Putamen (tissue), 1 donor: ENCODE measurements around the gene RAB36.

Experiments
- DNase-seq: peaks from one replicate; pipeline ENCODE4 v3.0.0-alpha.2; 2016; ENCODE audit warnings: low spot score

The RAB36 gene

DNA sequence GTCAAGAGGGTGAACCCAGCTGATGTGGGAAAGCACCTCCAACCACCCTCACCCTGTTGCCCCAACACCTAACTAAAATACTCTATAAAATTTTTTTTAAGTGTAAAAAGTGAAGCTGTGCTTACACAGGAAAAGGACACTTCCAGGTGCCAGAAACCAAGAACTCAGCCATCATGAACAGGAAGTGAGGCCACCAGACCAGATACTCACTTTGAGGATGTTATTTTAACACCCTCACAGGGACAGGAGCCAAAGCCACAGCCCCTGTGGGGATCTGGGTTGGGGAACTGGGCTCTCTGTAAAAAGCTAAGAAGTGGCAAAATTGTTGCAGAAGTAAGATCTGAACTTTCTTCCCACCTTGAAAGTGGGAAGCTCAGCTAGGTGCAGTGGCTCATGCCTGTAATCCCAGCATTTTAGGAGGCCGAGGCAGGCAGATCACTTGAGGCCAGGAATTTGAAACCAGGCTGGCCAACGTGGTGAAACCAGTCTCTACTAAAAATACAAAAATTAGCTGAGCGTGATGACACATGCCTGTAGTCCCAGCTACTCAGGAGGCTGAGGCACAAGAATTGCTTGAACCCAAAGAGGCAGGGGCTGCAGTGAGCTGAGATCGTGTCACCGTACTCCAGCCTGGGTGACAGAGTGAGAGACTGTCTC, 7.2 kb upstream of the RAB36 start:
- DNase-seq, result no peak

DNA sequence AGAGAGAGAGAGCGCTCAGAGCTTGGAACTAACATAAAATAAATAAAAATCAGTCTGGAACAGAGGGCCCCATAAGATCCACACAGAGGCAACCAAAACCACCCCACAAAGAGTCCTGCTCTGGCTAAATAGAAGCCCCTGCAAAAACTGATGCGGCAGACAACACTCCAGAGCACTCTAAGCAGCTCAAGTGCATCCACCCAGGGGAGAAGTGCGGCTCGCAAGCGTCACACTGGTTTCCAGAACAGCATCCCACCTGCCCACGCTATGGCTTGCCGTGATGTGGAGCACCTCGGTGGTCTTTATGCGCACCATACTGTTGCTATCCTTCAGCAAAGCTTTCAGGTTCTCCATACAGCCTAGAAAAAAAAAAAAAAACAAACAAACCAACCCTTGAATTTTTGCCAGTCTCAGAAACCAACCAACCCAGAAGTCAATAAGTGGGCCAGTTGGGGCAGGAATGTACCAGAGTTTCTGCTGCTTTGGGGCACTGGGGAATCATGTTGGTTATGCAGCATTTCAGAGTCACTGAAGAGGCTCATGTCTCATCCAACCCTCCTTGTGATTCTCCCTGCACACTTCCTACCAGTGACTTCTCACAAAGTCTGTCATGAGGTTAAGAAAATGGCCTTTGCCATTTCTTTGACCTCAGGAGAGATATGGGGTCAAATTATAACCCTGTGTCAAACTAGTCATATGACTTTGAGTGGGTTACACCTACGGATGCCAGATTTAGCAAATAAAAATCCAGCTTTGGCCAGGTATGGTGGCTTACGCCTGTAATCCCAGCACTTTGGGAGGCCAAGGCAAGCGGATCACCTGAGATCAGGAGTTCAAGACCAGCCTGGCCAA, 6.5 kb upstream of the RAB36 start:
- DNase-seq, result no peak

DNA sequence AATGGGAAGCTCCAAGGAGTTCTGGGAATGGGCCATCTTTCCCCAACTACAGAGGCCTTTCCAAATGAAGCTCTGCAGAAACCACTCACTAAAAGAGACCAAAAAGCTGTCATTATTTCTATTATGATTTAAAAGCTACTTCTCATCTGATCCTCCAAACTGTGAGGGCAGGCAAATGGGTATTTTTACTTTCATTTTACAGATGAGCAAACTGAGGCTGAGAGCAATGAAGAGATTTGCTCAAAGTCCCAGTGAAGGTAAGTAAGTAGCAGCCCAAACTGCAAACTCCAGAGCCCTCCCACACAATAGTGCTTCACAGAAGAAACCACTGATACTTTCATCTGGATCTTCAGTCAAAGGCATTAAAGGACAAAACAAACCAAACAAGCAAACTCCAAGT, 4.9 kb upstream of the RAB36 start:
- DNase-seq, result no peak

DNA sequence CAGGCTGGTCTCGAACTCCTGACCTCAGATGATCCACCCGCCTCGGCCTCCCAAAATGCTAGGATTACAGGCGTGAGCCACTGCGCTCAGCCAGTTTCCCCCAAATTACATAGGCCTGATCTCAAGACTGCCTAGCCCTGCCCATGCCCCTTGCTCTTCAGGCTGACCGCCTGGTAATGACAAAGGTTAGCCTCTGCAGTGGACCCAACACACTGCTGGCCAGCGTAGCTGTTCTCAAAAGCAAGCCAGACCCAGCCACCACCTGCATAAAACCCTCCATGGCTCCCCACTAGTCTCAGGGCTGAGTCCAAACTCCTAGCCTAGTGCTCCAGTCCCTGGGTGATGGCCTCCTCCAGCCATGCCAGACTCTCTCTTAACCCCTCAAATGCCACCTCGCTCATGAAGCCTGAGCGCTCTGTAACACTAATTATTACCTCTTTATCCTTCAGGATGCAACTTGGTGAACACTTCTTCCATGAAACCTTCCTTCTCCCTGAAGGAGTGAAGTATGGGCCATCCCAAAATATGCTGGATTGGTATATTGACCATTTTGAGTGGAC, 2.7 kb upstream of the RAB36 start:
- no peak for DNase-seq

- no peak for DNase-seq
These were observed 2.2 kb upstream of the RAB36 start for GRCh38 chr22:23143119-23143518.

- DNase-seq, result no peak
These were observed 845 bp upstream of the RAB36 start for GRCh38 chr22:23144432-23144831.

- no peak for DNase-seq
These were observed 697 bp downstream of the RAB36 start for GRCh38 chr22:23145878-23146470.

GRCh38 chr22:23146478-23147205, 1.4 kb downstream of the RAB36 start:
- no peak for DNase-seq

- DNase-seq, result no peak
These were observed 2.5 kb downstream of the RAB36 start for GRCh38 chr22:23147617-23148387.

DNA sequence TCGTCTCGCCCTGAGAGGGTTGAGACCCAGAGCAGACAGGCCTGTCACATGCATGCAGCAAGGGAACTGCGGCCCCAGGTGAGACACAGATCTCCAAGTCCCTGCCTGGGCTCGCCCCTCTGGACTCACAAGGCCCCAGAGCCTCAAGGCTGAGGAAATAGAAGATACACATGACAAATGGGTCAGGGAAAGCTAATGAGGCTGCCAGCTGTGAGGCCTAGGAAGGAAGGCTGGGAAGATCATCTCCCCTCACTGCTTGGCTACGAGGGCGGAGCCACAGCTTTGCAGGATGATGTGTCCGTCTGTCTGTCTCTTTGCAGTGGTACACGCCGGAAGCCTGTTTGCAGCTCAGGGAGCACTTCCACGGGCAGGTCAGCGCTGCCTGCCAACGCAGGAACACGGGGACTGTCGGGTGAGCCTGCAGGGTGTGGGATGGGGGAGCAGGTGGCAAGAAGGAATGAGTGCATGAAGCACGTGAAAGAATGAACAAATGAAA, 4.5 kb downstream of the RAB36 start:
- no peak for DNase-seq

DNA sequence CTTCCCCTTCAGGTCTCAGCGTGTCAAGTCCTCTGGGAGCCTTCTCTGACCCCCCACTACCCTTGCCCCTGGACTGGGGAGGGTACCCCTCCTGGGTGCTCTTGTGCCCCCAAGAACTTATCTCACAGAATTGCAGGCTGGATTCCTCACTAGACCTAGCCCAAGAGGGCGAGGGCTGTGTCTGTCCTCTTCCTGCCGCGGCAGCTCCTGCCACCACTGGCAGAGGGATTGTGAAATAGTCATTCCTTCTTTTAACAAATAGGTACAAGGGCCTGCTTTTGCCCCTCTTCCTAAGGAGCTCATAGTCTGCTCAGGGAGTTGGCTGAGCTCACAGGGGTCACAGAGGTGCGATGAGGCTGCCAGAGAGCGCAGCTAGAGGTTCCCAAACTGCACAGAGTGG, 5.5 kb downstream of the RAB36 start:
- no peak for DNase-seq

- DNase-seq, result no peak
These were observed 6.5 kb downstream of the RAB36 start for GRCh38 chr22:23151827-23152226.

DNA sequence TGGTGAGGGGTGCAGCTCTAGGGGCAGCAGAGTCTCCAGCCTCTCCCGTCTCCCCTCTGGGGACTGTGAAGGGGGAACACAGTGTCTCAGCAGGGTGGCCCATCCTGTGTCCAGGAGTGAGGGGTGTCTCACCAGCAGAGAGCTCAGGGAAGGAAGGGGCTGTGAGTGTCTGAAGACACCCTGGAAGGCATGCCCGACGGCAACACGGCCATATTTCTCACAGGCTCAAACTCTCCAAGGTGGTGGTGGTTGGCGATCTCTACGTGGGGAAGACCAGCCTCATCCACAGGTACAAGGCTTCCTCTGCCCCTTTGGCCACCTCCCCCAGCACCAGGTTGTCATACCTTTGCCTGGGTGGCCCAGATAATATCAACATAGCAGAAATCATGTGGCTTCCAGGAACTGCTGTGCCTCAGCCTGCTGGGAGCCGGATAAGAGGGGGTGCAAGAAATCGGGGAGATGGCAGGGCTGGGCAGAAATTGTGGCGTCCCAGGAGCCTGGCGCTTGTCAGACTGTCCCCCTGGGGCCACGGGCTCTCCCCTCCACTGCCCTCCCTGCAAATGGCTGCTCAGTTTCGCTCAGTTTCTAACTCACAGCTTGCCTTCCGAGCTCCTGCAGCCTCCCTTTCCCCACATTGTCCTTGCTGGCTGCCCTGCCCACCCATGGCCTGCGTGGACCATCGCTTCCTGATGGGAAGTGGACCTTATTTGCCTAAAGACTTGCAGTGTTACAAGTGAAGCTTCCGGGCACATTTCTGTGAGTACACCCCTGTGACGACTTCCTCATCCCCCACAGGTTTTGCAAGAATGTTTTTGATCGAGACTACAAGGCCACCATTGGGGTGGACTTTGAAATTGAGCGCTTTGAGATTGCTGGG, 7.2 kb downstream of the RAB36 start:
- no peak for DNase-seq

DNA sequence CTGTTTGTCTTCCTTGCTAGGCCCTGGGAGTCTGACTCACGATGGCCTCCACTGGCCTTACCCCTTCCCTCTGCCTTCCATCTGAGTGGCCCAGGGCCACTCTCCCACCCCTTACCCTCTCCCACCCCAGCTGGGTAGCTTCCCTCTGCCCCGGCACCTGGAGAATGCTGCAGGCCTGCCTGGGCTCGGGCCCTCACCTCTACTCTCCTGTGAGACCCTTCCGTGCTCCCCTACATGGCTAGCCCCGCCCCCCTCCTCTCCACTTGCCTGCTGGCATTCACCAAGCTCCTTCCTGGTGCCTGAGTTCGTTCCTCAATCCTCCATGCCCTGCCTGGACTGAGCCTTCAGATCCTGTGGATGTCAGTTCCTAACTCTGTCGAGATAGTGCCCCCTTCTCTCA, 8.7 kb downstream of the RAB36 start:
- DNase-seq, result no peak

DNA sequence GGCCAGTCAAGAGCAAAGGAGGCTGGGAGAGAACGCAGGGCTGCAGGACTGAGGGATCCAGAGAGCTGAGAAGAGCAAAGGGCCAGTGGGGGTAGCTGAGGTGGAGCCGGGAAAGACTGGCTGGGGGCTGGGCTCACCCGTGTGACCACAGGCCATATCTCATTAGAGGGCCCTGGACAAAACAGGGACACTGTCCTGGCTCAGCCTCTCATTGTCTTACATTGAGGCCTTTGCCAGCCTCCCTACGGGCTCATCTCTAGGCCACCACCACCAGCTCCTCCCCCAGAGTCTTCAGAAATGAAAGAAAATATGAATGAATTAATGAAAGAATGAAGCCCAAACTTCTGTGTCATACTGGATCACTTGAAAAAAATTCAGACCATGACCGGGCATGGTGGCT, 9.2 kb downstream of the RAB36 start:
- DNase-seq, result no peak

DNA sequence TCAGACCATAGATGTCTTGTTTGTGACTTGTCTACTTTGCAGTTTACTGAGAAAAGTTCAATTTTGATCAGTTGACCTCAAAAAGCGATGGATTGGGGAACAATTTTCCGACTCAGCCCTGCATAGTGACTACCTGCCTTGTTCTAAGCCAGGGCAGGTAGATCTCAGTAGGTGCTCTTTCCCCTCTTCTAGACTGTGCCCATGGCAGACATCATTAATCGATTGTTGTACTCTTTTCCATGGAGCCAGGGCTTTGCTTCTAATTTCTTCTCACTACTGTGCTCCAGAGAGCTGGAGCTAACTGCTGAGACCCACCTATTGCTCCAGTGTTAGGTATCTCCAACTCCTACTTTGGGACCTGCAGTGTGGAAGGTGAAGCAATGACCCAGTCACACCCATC, 9.9 kb downstream of the RAB36 start:
- no peak for DNase-seq

DNA sequence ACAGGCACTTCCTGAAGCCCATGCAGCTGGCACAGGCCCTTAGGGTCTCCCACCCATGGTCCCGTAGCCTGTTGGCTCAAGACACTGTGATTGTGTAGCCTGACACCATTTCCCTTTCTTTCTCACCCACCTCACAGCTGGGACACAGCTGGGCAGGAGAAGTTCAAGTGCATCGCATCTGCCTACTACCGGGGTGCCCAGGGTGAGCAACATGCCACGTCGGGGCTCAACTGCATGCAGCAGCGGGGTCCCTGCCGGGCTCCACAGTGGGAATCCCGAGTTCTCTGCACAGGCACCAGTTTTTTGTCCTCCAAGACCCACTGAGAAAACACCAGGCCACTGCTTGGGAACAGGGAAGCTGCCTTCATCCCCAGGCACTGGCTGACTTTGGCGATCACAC, 10.6 kb downstream of the RAB36 start:
- DNase-seq, result no peak

DNA sequence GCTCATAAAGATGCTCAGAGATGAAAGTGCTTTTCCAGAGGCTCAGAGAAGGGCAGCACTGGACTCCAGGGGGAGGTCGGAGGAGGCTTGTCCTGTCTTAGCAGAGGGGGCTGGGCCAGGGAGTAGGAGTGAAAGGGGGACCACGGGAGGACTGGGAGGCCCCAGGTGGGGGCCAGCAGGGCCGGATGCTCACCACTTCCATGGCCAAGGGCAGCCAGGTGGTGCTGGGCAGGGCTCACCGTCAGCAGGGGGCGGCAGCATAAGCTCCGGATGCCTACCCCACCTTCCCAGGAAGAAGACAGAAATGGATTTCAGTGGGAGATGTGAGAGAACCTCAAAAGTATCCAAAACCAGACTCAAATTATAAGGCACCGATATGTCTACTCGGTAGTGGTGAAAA, 11.0 kb downstream of the RAB36 start:
- DNase-seq, result no peak

DNA sequence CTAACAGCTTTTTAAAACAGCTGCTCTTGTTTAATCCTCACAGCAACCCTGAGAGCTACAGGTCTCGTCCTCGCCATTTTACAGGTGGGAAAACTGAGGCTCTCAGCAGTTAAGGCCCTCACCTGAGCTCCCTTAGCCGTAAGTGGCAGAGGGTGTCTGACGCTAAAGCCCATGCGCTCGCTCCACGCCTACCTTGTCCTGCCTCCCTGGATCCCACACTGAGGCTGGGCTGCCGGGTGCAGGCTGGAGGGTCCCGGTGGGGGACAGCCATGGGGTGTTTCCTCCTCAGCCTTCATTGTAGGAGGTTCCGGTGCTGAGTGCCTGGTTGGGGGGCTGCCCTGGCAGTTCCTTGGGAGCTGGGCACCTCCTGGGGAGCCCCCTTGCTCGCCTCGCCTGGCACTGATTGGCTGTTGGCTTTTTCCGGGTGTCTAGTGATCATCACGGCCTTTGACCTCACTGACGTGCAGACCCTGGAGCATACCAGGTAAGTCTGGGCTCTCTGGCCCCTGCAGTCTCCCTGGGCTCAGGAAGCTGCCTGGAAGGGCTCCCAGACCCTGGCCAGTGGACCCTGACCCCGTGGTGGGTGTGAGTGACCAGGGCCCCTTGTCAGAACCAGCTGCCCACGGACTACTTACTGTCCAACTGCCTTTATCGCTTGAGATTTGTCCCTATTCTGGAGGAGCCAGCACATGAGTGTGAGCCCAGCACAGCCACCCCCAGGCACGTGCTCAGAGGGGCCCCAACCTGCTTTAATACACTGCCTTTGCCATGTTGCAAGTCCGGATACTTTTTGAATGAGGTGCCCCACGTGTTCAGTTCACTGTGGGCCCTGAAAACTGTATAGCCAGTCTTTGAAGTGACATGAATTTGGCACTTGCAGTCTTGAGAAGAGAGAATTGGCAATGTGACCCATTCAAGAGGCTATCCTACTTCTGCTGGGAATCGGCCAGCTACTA, 12.6 kb downstream of the RAB36 start:
- no peak for DNase-seq
